Neural cell (in vitro differentiated cells): ENCODE results near the gene PAX2. TPM values are rescaled to one million over a fixed set of nuclear protein-coding genes. Genes with fewer than 3 reads are reported as not detected.

Source experiments
- H2AFZ ChIP-seq: fragments of 200-600, 300-800 bp; sonication (generic), shearing (Covaris generic); 2 replicates; pipeline ENCODE4 v1.6.0; 2014; ENCODE audit warnings: low read depth, mild to moderate bottlenecking, antibody characterized with exemption, low read length, moderate library complexity
- H3F3A ChIP-seq: fragments of 200-600 bp; shearing (Covaris generic); 2 replicates; pipeline ENCODE4 v1.6.1; 2016; ENCODE audit warnings: mild to moderate bottlenecking, moderate library complexity, mixed read lengths, antibody characterized with exemption, low read length; ENCODE audit not compliant: insufficient read depth, poor library complexity, severe bottlenecking
- H3K27ac ChIP-seq: fragments of 200-600, 300-800 bp; sonication (generic), shearing (Covaris generic); 2 replicates; pipeline ENCODE4 v1.5.1; 2014; ENCODE audit warnings: mild to moderate bottlenecking, low read length, moderate library complexity
- H3K27me3 ChIP-seq: fragments of 300-800, 200-600 bp; sonication (generic), shearing (Covaris generic); 2 replicates; pipeline ENCODE4 v1.6.0; 2014; ENCODE audit warnings: mild to moderate bottlenecking, low read depth, low read length, moderate library complexity; ENCODE audit not compliant: insufficient read depth
- H3K36me3 ChIP-seq: fragments of 300-800, 200-600 bp; sonication (generic), shearing (Covaris generic); 2 replicates; pipeline ENCODE4 v1.5.1; 2014; ENCODE audit warnings: mild to moderate bottlenecking, antibody characterized with exemption, low read length, moderate library complexity; ENCODE audit not compliant: insufficient read depth
- H3K4me2 ChIP-seq: fragments of 300-800, 200-600 bp; sonication (generic), shearing (Covaris generic); 2 replicates; pipeline ENCODE4 v1.6.0; 2014; ENCODE audit warnings: mild to moderate bottlenecking, low read length
- H3K4me3 ChIP-seq: fragments of 300-800, 200-600 bp; sonication (generic), shearing (Covaris generic); 2 replicates; pipeline ENCODE4 v1.5.1; 2014; ENCODE audit warnings: mild to moderate bottlenecking, low read length, moderate library complexity
- H3K79me2 ChIP-seq: fragments of 200-600 bp; shearing (Covaris generic); replicated peaks from 2 replicates; pipeline ENCODE4 v1.6.0; 2014; ENCODE audit warnings: mild to moderate bottlenecking, low read length, moderate library complexity; ENCODE audit not compliant: insufficient read depth
- H3K9ac ChIP-seq: fragments of 300-800, 200-600 bp; sonication (generic), shearing (Covaris generic); 2 replicates; pipeline ENCODE4 v1.6.1; 2016; ENCODE audit warnings: mild to moderate bottlenecking, low read length, mixed read lengths
- H3K9me2 ChIP-seq: fragments of 200-600 bp; shearing (Covaris generic); 2 replicates; pipeline ENCODE4 v1.6.1; 2016; ENCODE audit warnings: mild to moderate bottlenecking, low read length, mixed read lengths; ENCODE audit not compliant: insufficient read depth
- H3K9me3 ChIP-seq: fragments of 200-600, 300-800 bp; sonication (generic), shearing (Covaris generic); 2 replicates; pipeline ENCODE4 v1.6.1; 2016; ENCODE audit warnings: mild to moderate bottlenecking, mixed run types, low read length, moderate library complexity, mixed read lengths
- H4K20me1 ChIP-seq: fragments of 200-600 bp; shearing (Covaris generic); 2 replicates; pipeline ENCODE4 v1.6.1; 2016; ENCODE audit warnings: mild to moderate bottlenecking, mixed run types; ENCODE audit not compliant: insufficient read depth
- CTCF ChIP-seq: fragments of 450-650 bp; IDR thresholded peaks from 2 replicates; pipeline ENCODE4 v1.5.1; 2014; ENCODE audit warnings: antibody characterized with exemption, mild to moderate bottlenecking, moderate library complexity; ENCODE audit not compliant: poor library complexity, severe bottlenecking
- EP300 ChIP-seq: fragments of 450-650 bp; conservative IDR thresholded peaks from 2 replicates; pipeline ENCODE4 v1.6.1; 2014; ENCODE audit warnings: antibody characterized with exemption, mild to moderate bottlenecking, moderate library complexity; ENCODE audit not compliant: poor library complexity, severe bottlenecking
- EZH2 ChIP-seq: fragments of 200-600, 300-800 bp; shearing (Covaris generic), sonication (generic); IDR thresholded peaks from 2 replicates; pipeline ENCODE4 v1.6.1; 2014; ENCODE audit warnings: antibody characterized with exemption, low read length, borderline replicate concordance, mild to moderate bottlenecking; ENCODE audit not compliant: insufficient read depth, poor library complexity, severe bottlenecking
- MXI1 ChIP-seq: fragments of 450-650 bp; conservative IDR thresholded peaks from 2 replicates; pipeline ENCODE4 v1.6.1; 2014; ENCODE audit warnings: antibody characterized with exemption, mild to moderate bottlenecking; ENCODE audit not compliant: poor library complexity, severe bottlenecking
- POLR2AphosphoS5 ChIP-seq: IDR thresholded peaks from 2 replicates; pipeline ENCODE4 v1.6.1; 2012
- RAD21 ChIP-seq: fragments of 450-650 bp; conservative IDR thresholded peaks from 2 replicates; pipeline ENCODE4 v1.6.1; 2014; ENCODE audit warnings: antibody characterized with exemption, mild to moderate bottlenecking, moderate library complexity
- REST ChIP-seq: IDR thresholded peaks from 2 replicates; pipeline ENCODE4 v1.6.1; 2012; ENCODE audit warnings: borderline replicate concordance
- SMC3 ChIP-seq: fragments of 450-650 bp; conservative IDR thresholded peaks from 2 replicates; pipeline ENCODE4 v1.6.1; 2014; ENCODE audit warnings: antibody characterized with exemption, mild to moderate bottlenecking, moderate library complexity; ENCODE audit not compliant: poor library complexity
- TAF1 ChIP-seq: IDR thresholded peaks from 2 replicates; pipeline ENCODE4 v1.6.1; 2012; ENCODE audit warnings: low read depth
- polyA plus RNA-seq: library from polyadenylated mRNA; depleted of rRNA; stranded (reverse); fragments of >200 nt; gene quantifications from 2 replicates; pipeline ENCODE4 v1.2.3, GENCODE V29; 2014

PAX2 gene
- polyA plus RNA-seq, 1 donor from 2014 or later = not detected

GRCh38 chr10:100769481-100769880, 24.1 kb downstream of the PAX2 start:
- peaks cover 8% of the 10 kb centered on the region for H3K27me3 ChIP-seq
- no peak overlapping the region for H3K4me3 ChIP-seq
- H3K27ac ChIP-seq = no peak overlapping the region
- H4K20me1 ChIP-seq = no peaks in the 10 kb centered on the region
- no peaks in the 10 kb centered on the region for H3F3A ChIP-seq
- no peaks in the 10 kb centered on the region for H3K9me2 ChIP-seq
- no peak overlapping the region for H3K9ac ChIP-seq
- H3K9me3 ChIP-seq = no peaks in the 10 kb centered on the region
- H3K4me2 ChIP-seq = no peak overlapping the region
- TF ChIP-seq POLR2AphosphoS5 (no peak), REST (no peak), EP300 (no peak), SMC3 (no peak), RAD21 (no peak), CTCF (no peak), EZH2 (no peak), TAF1 (no peak), MXI1 (no peak)
- H3K36me3 ChIP-seq = no peaks in the 10 kb centered on the region
- H2AFZ ChIP-seq = no peak overlapping the region
- no peaks in the 10 kb centered on the region for H3K79me2 ChIP-seq

- no peaks in the 10 kb centered on the region for H3F3A ChIP-seq
- no peaks in the 10 kb centered on the region for H3K9me2 ChIP-seq
- H3K36me3 ChIP-seq = no peaks in the 10 kb centered on the region
- no peak for TF ChIP-seq CTCF
- no peak for TF ChIP-seq EZH2
- no peak for TF ChIP-seq REST
- TF ChIP-seq RAD21 = no peak
- no peak for TF ChIP-seq TAF1
- TF ChIP-seq SMC3 = no peak
- TF ChIP-seq POLR2AphosphoS5 = no peak
- no peak for TF ChIP-seq EP300
- TF ChIP-seq MXI1 = no peak
- no peaks in the 10 kb centered on the region for H3K9me3 ChIP-seq
- H3K27me3 ChIP-seq = peaks cover 4% of the 10 kb centered on the region
- no peaks in the 10 kb centered on the region for H3K79me2 ChIP-seq
- H3K4me3 ChIP-seq = no peak overlapping the region
- no peak overlapping the region for H3K4me2 ChIP-seq
- no peak overlapping the region for H2AFZ ChIP-seq
- no peak overlapping the region for H3K9ac ChIP-seq
- H3K27ac ChIP-seq = no peak overlapping the region
- no peaks in the 10 kb centered on the region for H4K20me1 ChIP-seq
These were observed 28.3 kb downstream of the PAX2 start for GRCh38 chr10:100773646-100774045.
